OCI-LY7 (cell line): Measurements from ENCODE around the gene PRKD3.

Experiments
- CTCF ChIP-seq: fragments of 200-600 bp; sonication (generic); conservative IDR thresholded peaks from 2 replicates; pipeline ENCODE4 v1.5.1; 2014; ENCODE audit warnings: mild to moderate bottlenecking, antibody characterized with exemption, low read length, moderate library complexity, mixed read lengths
- EZH2phosphoT487 ChIP-seq: fragments of 200-600 bp; sonication (generic); IDR thresholded peaks from 2 replicates; pipeline ENCODE4 v1.6.1; 2018; ENCODE audit warnings: low read depth, borderline replicate concordance, mild to moderate bottlenecking, mixed run types, antibody characterized with exemption, low read length, moderate library complexity, mixed read lengths

GRCh38 chr2:37361994-37362698 is 37.5 kb upstream of the PRKD3 start:
- TF ChIP-seq CTCF, result no peak
- no peak for TF ChIP-seq EZH2phosphoT487
